T-helper 1 cell (primary cell): Measurements from ENCODE around the gene SHLD1.

ENCODE experiments used
- DNase-seq, 5 donors: peaks; one replicate each; pipeline ENCODE4 v3.0.0-alpha.2; 2012 to 2020

The SHLD1 gene

GRCh38 chr20:5899444-5899843 is 149.2 kb downstream of the SHLD1 start:
- no peak for DNase-seq

GRCh38 chr20:5900908-5901307 is 150.7 kb downstream of the SHLD1 start:
- no peak for DNase-seq

- DNase-seq = no peak
Observed at GRCh38 chr20:5908981-5909380, 158.8 kb downstream of the SHLD1 start.

- DNase-seq = no peak
Observed at GRCh38 chr20:5910186-5910585, 160.0 kb downstream of the SHLD1 start.

- DNase-seq = no peak
Observed at GRCh38 chr20:5913166-5913565, 163.0 kb downstream of the SHLD1 start.
